Activated CD8-positive, alpha-beta T cell treated with anti-CD3 and anti-CD28 coated beads, Interleukin-2, amount 10 ng/mL, durations not matched to agents 7 days and 5 days (primary cell): Measurements from ENCODE around the gene SHKBP1. TPM values are rescaled to one million over a fixed set of nuclear protein-coding genes. Genes with fewer than 3 reads are reported as not detected.

Experiments used
- ATAC-seq: fragments of 150-1000 bp; cut with Tn5 transposase; one replicate; pipeline ENCODE4 v1.10.0; 2021; ENCODE audit warnings: moderate library complexity
- CTCF ChIA-PET: fragments of 350-600 bp; sonication (Branson Sonifier 250); formaldehyde crosslinking; loops from one replicate; lab custom pipeline; 2021; ENCODE audit warnings: antibody characterized with exemption; lab: Charles Lee
- POLR2A ChIA-PET: fragments of 350-600 bp; sonication (Branson Sonifier 250); formaldehyde crosslinking; loops from one replicate; lab custom pipeline; 2021; ENCODE audit warnings: antibody characterized with exemption; lab: Charles Lee
- DNase-seq: peaks from one replicate; pipeline ENCODE4 v3.0.0-alpha.2; 2020
- H3K27ac Mint-ChIP-seq: one replicate; pipeline ENCODE4 v1.8.0; 2021; ENCODE audit warnings: mild to moderate bottlenecking, mixed read lengths
- H3K27me3 Mint-ChIP-seq: one replicate; pipeline ENCODE4 v1.8.0; 2021; ENCODE audit warnings: low read depth, mixed read lengths
- H3K36me3 Mint-ChIP-seq: one replicate; pipeline ENCODE4 v1.8.0; 2021; ENCODE audit warnings: low read depth, mixed read lengths
- H3K4me1 Mint-ChIP-seq: one replicate; pipeline ENCODE4 v1.8.0; 2021; ENCODE audit warnings: low read depth, mixed read lengths
- H3K4me3 Mint-ChIP-seq: one replicate; pipeline ENCODE4 v1.8.0; 2021; ENCODE audit warnings: mild to moderate bottlenecking, mixed read lengths
- H3K9me3 Mint-ChIP-seq: one replicate; pipeline ENCODE4 v1.8.0; 2022; ENCODE audit warnings: mixed read lengths; ENCODE audit not compliant: insufficient read depth
- total RNA-seq, 2 experiments: library from RNA; stranded (reverse); gene quantifications; one replicate each; pipeline ENCODE4 v1.2.3, GENCODE V29; 2021

The SHKBP1 gene
- total RNA-seq, 2 experiments from 2014 or later: 116 to 124 TPM

DNA sequence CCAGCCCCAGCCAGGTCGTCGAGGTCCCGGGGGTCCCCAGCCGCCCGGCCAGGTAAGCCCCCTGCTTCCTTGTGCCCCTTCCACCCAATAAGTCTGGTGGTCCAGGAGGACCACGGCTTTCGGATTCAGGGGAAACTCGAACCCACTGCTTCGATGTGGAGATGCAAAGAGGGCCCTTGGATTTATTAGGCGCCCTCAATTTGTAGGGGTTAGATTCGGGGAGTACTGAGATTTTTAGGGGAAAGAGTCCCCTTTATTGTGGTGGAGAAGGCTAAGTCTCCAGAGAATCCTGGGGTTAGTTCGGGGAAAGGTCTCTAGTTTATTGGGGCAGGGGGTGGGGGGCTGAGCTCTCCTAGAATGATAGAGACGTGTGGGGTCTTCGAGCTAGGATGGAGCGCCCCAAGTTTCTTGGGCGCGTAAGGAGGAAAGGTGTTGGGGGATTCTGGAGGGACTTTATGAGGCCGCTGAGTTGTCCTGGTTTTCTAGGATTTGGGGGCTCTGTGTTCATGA, 20.7 kb downstream of the SHKBP1 start:
- Mint-ChIP-seq H3K36me3 (no peaks in the 10 kb centered on the region), H3K27ac (no peak overlapping the region), H3K4me3 (no peak overlapping the region), H3K9me3 (no peaks in the 10 kb centered on the region), H3K4me1 (peaks cover 51% of the 10 kb centered on the region), H3K27me3 (peaks cover 43% of the 10 kb centered on the region)
- ChIA-PET CTCF (interaction anchor here (1.0 to 2.6 kb wide), 3 partner anchors 37 to 68 kb away, joined by 3 to 9 read pairs (median 3); no protein-coding TSS in a partner anchor), POLR2A (no interaction called here)
- no peak for ATAC-seq
- no peak for DNase-seq

DNA sequence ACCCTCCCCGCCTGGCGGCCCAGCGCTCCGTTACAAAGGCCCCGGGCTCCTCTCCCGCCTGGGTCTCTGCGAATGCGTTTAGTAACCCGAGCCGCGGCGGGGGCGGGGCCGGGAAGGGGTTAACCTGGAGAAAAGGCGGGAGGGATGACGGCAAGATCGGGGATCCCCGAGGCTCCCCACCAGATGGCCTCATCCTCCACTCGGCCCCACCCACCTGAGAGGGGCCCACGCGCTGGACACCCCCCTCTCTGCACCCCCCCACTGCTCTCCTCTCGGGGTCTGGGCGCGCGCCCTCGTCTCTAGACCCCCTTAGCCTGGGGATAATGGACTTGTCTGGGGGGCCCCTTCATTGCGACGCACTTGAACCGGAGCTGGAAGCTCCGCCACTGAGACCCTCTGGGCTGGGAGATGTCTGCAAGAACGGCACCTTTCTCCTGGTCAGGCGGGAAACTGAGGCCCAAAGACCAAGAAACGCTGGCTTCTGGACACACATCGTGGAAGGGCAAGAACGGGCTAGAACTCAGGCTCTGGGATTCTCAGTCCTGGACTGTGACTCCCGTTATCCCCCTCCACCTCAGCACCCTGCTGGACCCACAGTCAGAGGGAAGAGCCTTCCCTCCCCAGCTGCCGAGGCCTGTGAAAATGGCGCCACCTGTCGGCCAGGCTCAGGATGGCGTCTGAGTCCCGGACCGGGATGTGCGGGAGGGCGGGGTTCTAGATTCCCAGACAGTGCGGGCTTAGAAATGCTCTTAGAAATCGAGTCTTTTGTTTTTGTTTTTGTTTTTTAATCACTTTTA, 21.6 kb downstream of the SHKBP1 start:
- H3K27ac Mint-ChIP-seq: no peak overlapping the region
- H3K36me3 Mint-ChIP-seq: no peaks in the 10 kb centered on the region
- H3K4me1 Mint-ChIP-seq: peaks cover 60% of the 10 kb centered on the region
- H3K27me3 Mint-ChIP-seq: peaks cover 49% of the 10 kb centered on the region
- ATAC-seq (peak; percentile 61), DNase-seq (peak; percentile 86)
- no peaks in the 10 kb centered on the region for H3K9me3 Mint-ChIP-seq
- POLR2A ChIA-PET: interaction anchor here (2.1 kb wide), 1 partner anchor 50 kb away, joined by 7 read pairs; no protein-coding TSS in a partner anchor
- CTCF ChIA-PET: interaction anchor here (0.6 to 8.5 kb wide), 13 partner anchors 16 to 458 kb away, joined by 3 to 62 read pairs (median 4); partner anchors contain the start of gene BLVRB
- peak overlapping the region; percentile 25 for H3K4me3 Mint-ChIP-seq

DNA sequence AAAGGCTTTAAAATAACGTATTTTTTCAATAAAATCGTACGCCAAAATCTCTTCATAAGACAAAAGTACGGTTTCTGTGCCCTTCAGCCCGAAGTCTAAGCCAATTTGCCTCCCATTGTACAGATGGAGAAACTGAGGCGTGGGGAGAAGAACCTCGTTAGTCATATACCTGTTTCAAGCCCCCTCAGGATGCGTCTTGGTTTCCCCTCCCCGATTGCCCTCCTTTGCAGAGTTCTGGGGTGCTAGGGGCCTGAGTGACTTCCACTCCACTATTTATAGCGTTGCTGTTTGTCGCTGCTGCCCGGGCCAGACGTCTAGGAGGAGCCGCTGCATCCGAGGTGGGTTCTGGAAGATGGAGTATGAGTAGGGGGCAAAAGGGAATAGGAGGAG, 22.2 kb downstream of the SHKBP1 start:
- POLR2A ChIA-PET: interaction anchor here (2.1 kb wide), 1 partner anchor 50 kb away, joined by 7 read pairs; no protein-coding TSS in a partner anchor
- H3K4me1 Mint-ChIP-seq: peaks cover 65% of the 10 kb centered on the region

DNA sequence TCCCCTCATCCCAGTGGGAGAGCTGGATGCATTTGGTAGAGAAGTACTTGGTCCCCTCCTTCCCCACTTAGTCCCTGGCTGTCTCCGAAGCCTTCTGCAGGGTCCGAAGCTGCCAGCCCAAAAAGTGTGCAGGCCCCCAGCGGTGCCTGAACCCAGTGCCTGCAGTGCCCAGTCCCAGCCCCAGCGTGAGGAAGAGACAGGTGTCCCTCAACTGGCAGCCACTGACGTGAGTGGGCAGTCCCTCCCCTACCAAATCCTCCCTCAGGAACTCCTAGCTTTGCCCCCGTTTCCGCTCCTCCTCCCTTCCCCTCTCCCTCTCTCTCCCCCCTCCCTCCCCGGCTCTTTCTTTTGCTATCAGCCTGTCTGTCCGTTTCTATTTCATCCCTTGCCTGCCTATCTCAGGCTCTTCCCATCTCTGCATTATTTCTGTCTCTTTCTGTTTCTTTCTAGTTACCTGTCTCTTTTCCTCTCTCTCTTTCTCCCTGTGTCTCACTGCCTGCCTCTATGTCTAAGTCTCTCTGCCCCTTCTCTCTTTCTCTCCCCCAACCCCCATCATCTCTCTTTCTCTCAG, 22.7 kb downstream of the SHKBP1 start:
- ChIA-PET POLR2A (interaction anchor here (2.1 kb wide), 1 partner anchor 51 kb away, joined by 7 read pairs; no protein-coding TSS in a partner anchor), CTCF (interaction anchor here (1.0 to 8.5 kb wide), 12 partner anchors 14 to 459 kb away, joined by 3 to 62 read pairs (median 4); partner anchors contain the start of gene BLVRB)
- peak overlapping the region; percentile 4 for H3K4me3 Mint-ChIP-seq
- DNase-seq: peak; percentile 46
- H3K27ac Mint-ChIP-seq: no peak overlapping the region
- H3K9me3 Mint-ChIP-seq: no peaks in the 10 kb centered on the region
- H3K27me3 Mint-ChIP-seq: peaks cover 49% of the 10 kb centered on the region
- no peak for ATAC-seq
- peaks cover 65% of the 10 kb centered on the region for H3K4me1 Mint-ChIP-seq
- no peaks in the 10 kb centered on the region for H3K36me3 Mint-ChIP-seq

More for the DNA sequence above, 22.2 kb downstream of the SHKBP1 start:
- H3K27me3 Mint-ChIP-seq: peaks cover 49% of the 10 kb centered on the region
- H3K36me3 Mint-ChIP-seq: no peaks in the 10 kb centered on the region
- H3K4me3 Mint-ChIP-seq: no peak overlapping the region
- no peak overlapping the region for H3K27ac Mint-ChIP-seq
- H3K9me3 Mint-ChIP-seq: no peaks in the 10 kb centered on the region
- CTCF ChIA-PET: interaction anchor here (0.7 to 8.5 kb wide), 13 partner anchors 14 to 459 kb away, joined by 3 to 62 read pairs (median 4); partner anchors contain the start of gene BLVRB
- ATAC-seq (no peak), DNase-seq (no peak)

DNA sequence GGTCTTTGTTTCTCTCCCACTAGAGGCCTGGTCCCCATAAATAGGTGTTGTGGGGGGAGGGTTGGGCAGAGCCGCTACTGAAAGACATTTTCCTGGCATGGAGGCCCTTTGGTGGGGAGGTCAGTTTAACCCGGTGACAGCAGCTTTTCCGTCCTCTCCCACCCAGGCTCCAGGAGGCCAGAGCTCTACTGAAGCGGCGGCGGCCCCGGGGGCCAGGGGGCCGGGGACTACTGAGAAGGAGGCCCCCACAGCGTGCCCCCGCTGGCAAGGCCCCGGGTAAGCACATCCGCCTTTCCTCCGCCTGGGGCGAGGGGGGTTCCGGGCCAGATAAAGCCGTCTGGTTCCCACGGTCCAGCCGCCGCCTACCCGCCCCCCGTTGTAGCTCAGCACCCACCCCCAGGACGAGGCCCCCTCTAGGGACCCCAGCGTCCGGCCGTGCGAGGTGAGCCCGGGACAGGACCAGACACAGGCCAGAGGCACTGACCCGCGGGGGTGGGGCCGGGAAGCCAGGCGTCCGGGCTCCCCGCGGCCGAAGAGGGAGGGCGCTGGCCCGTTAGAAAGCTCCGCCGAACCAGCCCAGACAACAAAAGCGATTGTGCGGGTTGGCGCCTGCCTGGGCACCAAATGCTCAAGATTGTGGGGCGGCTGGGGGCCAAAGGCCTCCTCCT, 23.4 kb downstream of the SHKBP1 start:
- peak overlapping the region; percentile 4 for H3K4me3 Mint-ChIP-seq
- POLR2A ChIA-PET: interaction anchor here (0.6 to 2.1 kb wide), 4 partner anchors 10 to 1270 kb away, joined by 3 to 7 read pairs (median 4); no protein-coding TSS in a partner anchor
- no peak for ATAC-seq
- no peak overlapping the region for H3K27ac Mint-ChIP-seq
- CTCF ChIA-PET: interaction anchor here (1.0 to 8.5 kb wide), 15 partner anchors 10 to 295 kb away, joined by 3 to 62 read pairs (median 4); partner anchors contain the start of gene BLVRB
- H3K27me3 Mint-ChIP-seq: peaks cover 47% of the 10 kb centered on the region
- peaks cover 65% of the 10 kb centered on the region for H3K4me1 Mint-ChIP-seq
- no peaks in the 10 kb centered on the region for H3K9me3 Mint-ChIP-seq
- H3K36me3 Mint-ChIP-seq: no peaks in the 10 kb centered on the region
- no peak for DNase-seq

DNA sequence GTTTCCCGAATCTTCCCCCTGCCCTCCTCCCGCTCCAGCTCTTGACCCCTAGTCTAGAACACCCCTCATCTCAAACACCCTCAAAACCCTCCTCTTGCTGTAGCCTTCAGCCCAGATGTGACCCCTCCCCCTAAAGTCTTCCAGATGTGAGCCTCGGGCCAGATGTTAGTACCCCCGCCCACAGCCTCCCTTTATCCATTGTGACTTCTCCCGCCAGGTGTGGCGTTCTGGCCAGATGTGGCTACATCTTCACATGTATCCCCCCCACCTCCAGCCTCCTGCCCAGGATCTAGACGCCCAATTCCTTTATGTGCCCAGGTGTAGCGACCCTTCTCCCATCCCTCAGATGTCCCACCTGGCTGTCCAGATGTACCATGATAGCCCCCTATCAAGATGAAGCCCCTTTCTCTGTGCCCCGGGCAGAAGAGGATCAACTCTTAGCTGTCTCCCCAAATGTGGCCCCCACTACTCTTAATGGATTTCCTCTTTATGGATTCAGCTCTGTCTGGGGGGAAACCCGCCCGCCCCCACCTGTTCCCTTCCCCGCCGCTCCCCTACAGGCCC, 24.0 kb downstream of the SHKBP1 start:
- Mint-ChIP-seq H3K4me3 (peak overlapping the region; percentile 49), H3K9me3 (no peaks in the 10 kb centered on the region), H3K27ac (no peak overlapping the region), H3K27me3 (peaks cover 47% of the 10 kb centered on the region), H3K36me3 (no peaks in the 10 kb centered on the region), H3K4me1 (peaks cover 68% of the 10 kb centered on the region)
- ATAC-seq (no peak), DNase-seq (no peak)
- CTCF ChIA-PET: interaction anchor here (1.2 to 8.5 kb wide), 10 partner anchors 9 to 295 kb away, joined by 3 to 62 read pairs (median 9); partner anchors contain the start of gene BLVRB
- POLR2A ChIA-PET: interaction anchor here (0.6 to 1.5 kb wide), 3 partner anchors 10 to 1269 kb away, joined by 3 to 4 read pairs (median 3); no protein-coding TSS in a partner anchor

DNA sequence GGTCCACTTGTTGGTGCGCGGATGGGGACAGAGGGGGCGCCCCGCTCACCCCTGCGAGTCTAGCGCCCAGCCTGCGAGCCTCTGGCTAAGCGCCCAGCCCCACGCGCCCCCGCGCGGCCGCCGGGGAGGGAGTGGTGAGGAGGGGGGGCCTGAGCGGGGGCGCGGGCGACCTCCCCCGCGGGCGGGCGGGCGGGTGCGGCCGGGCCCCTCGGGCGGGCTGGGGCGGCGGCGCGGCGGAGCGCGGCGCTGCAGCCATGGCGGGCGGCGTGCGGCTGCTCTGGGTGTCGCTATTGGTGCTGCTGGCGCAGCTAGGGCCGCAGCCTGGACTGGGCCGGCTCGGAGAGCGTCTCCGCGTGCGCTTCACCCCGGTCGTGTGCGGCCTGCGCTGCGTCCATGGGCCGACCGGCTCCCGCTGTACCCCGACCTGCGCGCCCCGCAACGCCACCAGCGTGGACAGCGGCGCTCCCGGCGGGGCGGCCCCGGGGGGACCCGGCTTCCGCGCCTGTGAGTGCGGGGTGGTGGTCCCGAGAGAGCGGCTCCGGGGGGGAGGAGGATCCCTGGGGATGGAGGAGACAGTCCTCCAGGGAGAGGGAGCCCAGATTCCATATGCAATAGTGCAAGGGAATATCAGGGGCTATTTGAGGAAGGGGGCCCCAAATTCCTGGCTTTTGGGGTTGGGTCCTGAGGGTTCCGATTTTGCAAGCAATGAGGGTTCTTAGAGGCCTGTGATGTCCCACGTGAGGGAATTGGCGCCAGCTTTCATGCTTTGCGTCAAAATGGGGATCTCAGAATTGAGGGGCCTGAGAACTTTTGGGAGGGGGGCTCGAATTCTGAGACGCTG, 24.7 kb downstream of the SHKBP1 start, which contains the start of gene LTBP4:
LTBP4 (plus strand) TSS at position 236 of the 841 bp plus-strand sequence; CDS start at position 255, 19 bp downstream.
- Mint-ChIP-seq H3K27me3 (peaks cover 44% of the 10 kb centered on the region), H3K4me1 (peaks cover 71% of the 10 kb centered on the region), H3K9me3 (no peaks in the 10 kb centered on the region), H3K4me3 (peak within 1 kb of the TSS; percentile 49), H3K27ac (no peak within 1 kb of the TSS), H3K36me3 (no peaks in the 10 kb centered on the region)
- DNase-seq (peak; percentile 44), ATAC-seq (no peak)
- CTCF ChIA-PET: interaction anchor here (1.2 to 8.5 kb wide), 8 partner anchors 8 to 137 kb away, joined by 3 to 62 read pairs (median 8); partner anchors contain the start of gene BLVRB
- POLR2A ChIA-PET: interaction anchor here (1.5 kb wide), 1 partner anchor 11 kb away, joined by 3 read pairs; no protein-coding TSS in a partner anchor

DNA sequence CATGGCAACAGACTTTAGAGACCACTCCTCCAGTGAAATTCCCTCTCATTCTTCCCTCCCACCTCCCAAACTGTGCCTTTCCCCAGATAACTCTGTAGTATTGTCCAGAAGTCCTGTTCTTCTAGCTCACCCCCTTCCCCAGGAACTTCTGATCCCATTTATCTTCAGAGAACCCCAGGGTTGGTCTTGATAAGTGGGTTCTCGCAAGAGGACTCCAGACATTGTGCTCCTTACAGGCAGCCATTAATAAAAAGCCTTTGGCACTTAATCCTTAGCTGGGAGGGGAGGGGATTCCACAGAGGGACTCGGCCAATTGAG, 26.4 kb downstream of the SHKBP1 start:
- Mint-ChIP-seq H3K36me3 (no peaks in the 10 kb centered on the region), H3K4me3 (no peak overlapping the region), H3K9me3 (no peaks in the 10 kb centered on the region), H3K4me1 (peaks cover 80% of the 10 kb centered on the region), H3K27ac (no peak overlapping the region), H3K27me3 (peaks cover 36% of the 10 kb centered on the region)
- ATAC-seq: no peak
- no peak for DNase-seq
- ChIA-PET POLR2A (interaction anchor here (0.6 to 4.0 kb wide), 2 partner anchors 12 to 825 kb away, joined by 3 to 33 read pairs; no protein-coding TSS in a partner anchor), CTCF (interaction anchor here (1.0 to 8.5 kb wide), 18 partner anchors 8 to 462 kb away, joined by 3 to 62 read pairs (median 8); partner anchors contain the start of genes ACTMAP, BLVRB and SNRPA)

DNA sequence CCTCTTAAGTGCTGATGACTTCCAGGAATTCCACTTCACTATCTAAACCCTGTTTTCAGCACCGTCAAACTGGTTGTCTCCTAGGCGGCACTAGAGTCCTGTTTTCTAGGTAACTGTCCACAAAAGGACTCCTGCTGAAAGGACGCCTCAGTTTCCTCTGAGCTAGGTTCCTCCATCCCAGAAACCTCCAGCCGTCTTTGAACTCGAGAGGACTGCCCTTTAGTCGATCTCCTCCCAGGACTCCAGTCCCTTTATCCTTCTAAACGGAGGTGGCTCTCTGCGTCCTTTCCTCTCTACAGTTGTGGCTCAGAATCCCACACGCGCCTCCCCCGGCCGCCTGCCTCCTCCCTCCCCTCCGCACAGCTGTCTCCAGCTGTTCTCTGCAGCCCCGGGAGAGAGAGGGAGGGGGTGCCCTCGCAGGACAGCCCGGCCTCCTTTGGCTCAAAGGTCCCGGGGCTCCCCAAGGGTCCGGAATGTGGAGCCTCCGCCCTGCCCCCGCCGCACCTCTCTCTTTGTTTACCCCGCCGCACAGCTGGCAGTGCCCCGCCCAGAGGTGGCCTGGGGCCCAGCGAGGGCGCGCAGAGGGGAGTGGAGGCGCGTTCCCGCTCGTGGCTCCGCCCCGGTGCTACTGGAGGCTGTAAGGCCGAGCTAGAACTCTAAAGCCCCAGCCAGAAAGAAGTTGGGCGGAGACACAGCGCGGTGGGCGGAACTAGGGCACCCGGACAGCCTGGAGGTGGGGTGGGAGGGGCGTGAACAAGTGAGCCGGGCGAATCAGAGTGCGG, 26.9 kb downstream of the SHKBP1 start:
- DNase-seq (peak; percentile 99), ATAC-seq (peak; percentile 79)
- ChIA-PET POLR2A (interaction anchor here (0.7 to 4.0 kb wide), 2 partner anchors 11 to 25 kb away, joined by 3 to 33 read pairs; no protein-coding TSS in a partner anchor), CTCF (interaction anchor here (0.8 to 8.5 kb wide), 19 partner anchors 8 to 462 kb away, joined by 3 to 62 read pairs (median 6); partner anchors contain the start of genes ACTMAP, BLVRB and SNRPA)
- Mint-ChIP-seq H3K27me3 (peaks cover 33% of the 10 kb centered on the region), H3K9me3 (no peaks in the 10 kb centered on the region), H3K4me1 (peaks cover 78% of the 10 kb centered on the region), H3K36me3 (no peaks in the 10 kb centered on the region), H3K4me3 (peak overlapping the region; percentile 80), H3K27ac (peak overlapping the region; percentile 92)
